NCI-H1105 (cell line): ENCODE results near the gene ZNF467.
A peak's percentile ranks its signal among the peaks of the same experiment; 100 is the strongest.

ENCODE experiments used
- DNase-seq: peaks from one replicate; lab custom pipeline; 2025; lab: John Stamatoyannopoulos, UW

ZNF467 gene

DNA sequence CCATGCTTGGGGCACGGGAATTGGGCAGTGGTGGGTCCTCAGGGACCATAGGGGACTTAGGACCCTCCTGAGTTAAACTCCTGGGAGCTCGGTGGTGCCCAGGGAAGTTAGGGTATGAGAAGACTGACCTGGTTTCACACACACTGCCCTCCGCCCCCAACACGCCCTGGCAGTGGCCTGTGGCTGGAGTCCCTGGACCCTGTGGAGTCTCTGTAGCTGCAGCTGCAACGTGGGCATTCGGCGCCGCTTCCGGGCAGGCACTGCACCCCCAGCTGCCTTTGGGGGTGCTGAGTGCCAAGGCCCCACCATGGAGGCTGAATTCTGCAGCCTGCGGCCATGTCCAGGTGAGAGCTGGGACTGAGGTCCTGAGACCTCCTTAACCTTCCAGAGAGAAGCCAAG lies 34.9 kb upstream of the ZNF467 start:
- no peak for DNase-seq

GRCh38 chr7:149806726-149807125 lies 33.3 kb upstream of the ZNF467 start:
- DNase-seq, result no peak

- DNase-seq, result no peak
Measured at GRCh38 chr7:149804106-149804505, 30.7 kb upstream of the ZNF467 start.

- DNase-seq, result no peak
Measured at GRCh38 chr7:149803551-149804074, 30.2 kb upstream of the ZNF467 start.

DNA sequence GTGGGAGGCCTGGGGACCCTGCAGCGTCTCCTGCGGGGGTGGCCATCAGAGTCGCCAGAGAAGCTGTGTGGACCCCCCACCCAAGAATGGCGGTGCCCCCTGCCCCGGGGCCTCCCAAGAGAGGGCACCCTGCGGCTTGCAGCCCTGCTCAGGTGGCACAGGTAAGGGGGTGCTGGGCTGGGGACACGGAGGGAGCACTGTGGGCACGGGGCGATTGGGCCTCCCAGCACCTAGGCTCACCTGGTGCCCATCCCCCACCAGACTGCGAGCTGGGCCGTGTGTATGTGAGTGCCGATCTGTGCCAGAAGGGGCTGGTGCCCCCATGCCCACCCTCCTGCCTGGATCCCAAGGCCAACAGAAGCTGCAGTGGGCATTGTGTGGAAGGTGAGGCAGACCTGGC lies 29.6 kb upstream of the ZNF467 start:
- no peak for DNase-seq

- DNase-seq, result no peak
Measured at GRCh38 chr7:149801816-149802215, 28.4 kb upstream of the ZNF467 start.

- DNase-seq, result no peak
Measured at GRCh38 chr7:149801002-149801566, 27.7 kb upstream of the ZNF467 start.

DNA sequence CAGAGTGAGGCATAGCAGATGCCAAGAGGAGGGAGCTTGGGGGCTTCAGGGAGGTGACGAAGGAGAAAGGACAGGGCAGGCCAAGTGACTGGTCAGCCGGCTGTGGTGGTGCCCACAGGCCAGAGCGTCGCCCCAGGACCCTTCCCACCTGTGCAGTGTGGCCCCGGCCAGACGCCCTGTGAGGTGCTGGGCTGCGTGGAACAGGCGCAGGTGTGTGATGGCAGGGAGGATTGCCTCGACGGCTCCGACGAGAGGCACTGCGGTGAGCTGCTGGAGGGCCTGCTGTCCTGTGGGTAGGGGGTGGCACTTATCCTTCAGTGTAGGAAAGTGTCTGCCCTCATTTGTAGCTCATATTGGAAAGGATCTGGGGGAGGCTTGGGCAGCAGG lies 26.8 kb upstream of the ZNF467 start:
- no peak for DNase-seq

DNA sequence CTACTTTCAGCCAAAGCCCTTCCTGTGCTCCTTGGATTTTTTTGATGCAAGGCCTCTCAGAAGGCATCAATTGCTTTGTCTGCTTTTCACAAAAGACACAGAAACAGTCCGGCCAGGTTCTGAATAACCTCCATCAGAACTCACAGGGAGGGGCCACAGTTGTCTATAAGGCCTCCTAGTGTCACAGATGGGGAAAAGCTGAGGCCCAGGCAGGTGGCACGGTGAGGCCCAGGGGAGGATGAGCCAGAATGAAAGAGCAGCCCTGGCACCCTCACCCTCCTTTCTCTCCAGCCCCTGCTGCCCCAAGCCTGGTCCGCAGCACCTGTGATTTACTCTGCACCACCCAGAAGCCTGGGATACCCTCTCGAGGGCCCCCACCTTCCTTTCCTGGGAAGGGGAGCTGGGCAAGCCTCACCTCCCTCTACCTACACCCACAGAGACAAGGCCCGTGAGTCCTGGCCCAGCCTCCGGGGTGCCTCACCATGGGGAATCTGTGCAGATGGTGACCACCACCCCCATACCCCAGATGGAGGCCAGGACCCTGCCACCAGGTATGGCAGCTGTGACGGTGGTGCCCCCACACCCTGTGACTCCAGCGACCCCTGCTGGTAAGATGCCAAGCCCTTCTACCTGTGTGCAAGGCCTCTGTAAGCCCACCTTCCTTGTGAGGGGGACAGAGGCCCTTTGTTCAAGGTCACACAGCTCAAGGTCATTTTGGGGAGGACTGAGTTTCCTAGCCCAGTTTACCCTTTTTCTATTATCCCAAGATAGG lies 26.2 kb upstream of the ZNF467 start:
- peak; percentile 10 for DNase-seq

DNA sequence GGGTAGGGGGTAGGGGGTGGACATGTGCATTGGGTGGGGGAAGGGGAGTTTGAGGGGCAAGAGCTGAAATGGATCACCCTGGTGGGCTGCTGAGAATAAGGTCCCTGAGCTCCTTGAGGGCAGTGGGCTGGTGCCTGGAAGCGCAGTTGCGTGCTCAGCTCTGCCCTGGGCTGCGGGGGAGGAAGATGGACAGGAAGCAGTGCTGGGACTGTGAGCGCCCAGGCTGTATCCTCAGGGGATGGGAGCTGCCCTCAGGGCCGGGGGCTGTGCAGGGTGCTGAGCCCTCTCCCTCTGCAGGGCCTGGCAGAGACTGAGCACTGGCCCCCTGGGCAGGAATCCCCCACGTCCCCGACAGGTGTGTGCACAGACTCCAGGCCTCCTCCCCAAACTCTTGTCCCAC lies 24.4 kb upstream of the ZNF467 start:
- no peak for DNase-seq

- no peak for DNase-seq
Measured at GRCh38 chr7:149796287-149796860, 23.0 kb upstream of the ZNF467 start.

GRCh38 chr7:149795126-149795525 lies 21.7 kb upstream of the ZNF467 start:
- no peak for DNase-seq

- no peak for DNase-seq
Measured at GRCh38 chr7:149794661-149795060, 21.3 kb upstream of the ZNF467 start.

- DNase-seq, result no peak
Measured at GRCh38 chr7:149793261-149793660, 19.9 kb upstream of the ZNF467 start.

DNA sequence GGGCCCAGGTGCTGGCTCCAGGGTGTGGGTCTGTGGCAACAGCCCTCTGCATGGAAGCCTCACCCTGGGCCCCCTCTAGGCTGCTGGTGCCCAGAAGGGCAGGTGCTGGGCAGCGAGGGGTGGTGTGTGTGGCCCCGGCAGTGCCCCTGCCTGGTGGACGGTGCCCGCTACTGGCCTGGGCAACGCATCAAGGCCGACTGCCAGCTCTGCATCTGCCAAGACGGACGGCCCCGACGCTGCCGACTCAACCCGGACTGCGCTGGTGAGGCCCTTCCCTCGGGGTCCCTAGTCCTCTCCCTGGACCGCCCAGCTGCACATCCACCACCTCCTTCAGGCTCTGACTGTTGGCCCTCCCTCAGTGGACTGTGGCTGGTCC lies 18.8 kb upstream of the ZNF467 start:
- no peak for DNase-seq

DNA sequence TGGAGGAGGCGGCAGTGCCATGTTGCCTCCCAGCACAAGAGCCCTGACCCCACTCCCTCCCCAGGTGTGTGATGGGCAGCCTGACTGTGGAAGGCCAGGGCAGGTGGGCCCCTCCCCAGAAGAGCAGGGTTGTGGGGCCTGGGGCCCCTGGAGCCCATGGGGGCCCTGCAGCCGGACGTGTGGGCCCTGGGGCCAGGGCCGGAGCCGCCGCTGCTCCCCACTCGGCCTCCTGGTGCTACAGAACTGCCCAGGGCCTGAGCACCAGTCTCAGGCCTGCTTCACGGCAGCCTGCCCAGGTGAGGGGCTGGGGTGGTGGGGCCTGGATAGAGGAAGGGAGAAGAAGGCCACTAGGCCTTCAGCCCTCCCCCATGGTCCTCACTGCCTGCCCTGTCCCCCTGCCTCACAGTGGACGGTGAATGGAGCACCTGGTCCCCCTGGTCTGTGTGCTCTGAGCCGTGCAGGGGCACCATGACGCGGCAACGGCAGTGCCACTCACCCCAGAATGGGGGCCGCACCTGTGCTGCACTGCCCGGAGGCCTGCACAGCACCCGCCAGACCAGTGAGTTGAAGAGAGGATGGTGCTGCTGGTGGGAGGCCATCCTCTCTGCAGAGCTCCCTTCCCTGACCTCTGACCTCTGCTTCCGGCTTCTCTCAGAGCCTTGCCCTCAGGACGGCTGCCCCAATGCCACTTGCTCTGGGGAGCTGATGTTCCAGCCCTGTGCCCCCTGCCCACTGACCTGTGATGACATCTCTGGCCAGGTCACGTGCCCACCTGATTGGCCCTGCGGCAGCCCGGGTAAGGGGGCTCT lies 18.2 kb upstream of the ZNF467 start:
- no peak for DNase-seq

- DNase-seq, result no peak
Measured at GRCh38 chr7:149790754-149791360, 17.5 kb upstream of the ZNF467 start.

GRCh38 chr7:149790146-149790548 lies 16.8 kb upstream of the ZNF467 start:
- no peak for DNase-seq

- DNase-seq, result no peak
Measured at GRCh38 chr7:149789101-149789500, 15.7 kb upstream of the ZNF467 start.

DNA sequence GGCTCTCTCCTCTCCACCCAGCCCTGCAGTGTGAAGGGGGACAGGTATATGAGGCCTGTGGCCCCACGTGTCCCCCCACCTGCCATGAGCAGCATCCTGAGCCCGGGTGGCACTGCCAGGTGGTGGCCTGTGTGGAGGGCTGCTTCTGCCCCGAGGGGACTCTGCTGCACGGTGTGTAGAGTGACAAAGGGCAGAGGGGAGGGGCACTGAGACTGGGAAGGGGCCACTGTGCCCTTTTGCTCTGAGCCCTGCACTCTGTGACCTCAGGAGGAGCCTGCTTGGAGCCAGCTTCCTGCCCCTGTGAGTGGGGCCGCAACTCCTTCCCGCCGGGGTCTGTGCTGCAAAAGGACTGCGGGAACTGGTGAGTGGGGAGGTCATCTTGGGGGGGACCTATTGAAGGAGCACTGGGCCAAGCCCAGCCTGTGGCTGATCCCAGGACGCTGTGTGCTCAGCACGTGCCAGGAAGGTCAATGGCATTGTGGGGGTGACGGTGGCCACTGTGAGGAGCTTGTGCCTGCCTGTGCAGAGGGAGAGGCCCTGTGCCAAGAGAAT lies 15.0 kb upstream of the ZNF467 start:
- DNase-seq, result no peak

DNA sequence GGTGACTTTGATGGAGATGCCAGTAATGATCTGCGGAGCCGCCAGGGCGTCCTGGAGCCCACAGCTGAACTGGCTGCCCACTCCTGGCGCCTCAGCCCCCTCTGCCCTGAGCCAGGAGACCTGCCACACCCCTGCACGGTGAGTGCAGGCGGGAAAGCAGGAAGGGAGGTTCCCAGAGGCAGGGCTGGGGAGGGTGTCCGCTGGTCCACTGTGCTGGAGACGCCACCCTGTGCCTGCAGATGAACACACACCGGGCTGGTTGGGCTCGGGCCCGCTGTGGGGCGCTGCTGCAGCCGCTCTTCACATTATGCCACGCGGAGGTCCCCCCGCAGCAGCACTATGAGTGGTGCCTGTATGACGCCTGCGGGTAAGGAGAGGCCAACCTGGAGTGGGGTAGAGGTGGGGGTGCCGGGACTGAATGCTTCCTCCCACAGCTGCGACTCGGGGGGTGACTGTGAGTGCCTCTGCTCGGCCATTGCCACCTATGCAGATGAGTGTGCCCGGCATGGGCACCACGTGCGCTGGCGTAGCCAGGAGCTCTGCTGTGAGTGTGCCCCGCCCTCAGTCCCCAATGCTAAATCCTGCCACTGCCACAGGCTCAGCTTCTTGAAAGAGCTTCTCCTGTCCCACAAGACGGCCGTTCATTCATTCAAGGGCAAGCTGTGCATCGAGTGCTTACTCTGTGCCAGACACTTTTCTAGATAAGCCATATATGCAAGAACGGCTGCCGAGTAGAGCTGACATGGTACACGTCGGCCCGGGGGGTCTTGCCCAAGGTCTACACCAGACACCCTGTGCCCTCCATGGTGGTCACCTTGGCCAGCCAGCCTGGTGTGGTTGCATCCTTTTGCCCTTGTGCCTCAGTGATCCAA lies 14.3 kb upstream of the ZNF467 start:
- no peak for DNase-seq
